Nephron progenitor cell (in vitro differentiated cells): ENCODE data around the gene RCOR1.

Source experiments
- DNase-seq: peaks from one replicate; pipeline ENCODE4 v3.0.0; 2021
- H3K27ac Mint-ChIP-seq: 2 replicates; pipeline ENCODE4 v1.8.0; 2021; ENCODE audit warnings: mild to moderate bottlenecking, moderate library complexity, mixed read lengths
- H3K27me3 Mint-ChIP-seq: 2 replicates; pipeline ENCODE4 v1.8.0; 2021; ENCODE audit warnings: mild to moderate bottlenecking, low read depth, mixed read lengths; ENCODE audit not compliant: poor library complexity
- H3K36me3 Mint-ChIP-seq: 2 replicates; pipeline ENCODE4 v1.8.0; 2021; ENCODE audit warnings: low read depth, mixed read lengths
- H3K4me1 Mint-ChIP-seq: 2 replicates; pipeline ENCODE4 v1.8.0; 2021; ENCODE audit warnings: mixed read lengths
- H3K4me3 Mint-ChIP-seq: 2 replicates; pipeline ENCODE4 v1.8.0; 2021; ENCODE audit warnings: mild to moderate bottlenecking, moderate library complexity, mixed read lengths
- H3K9me3 Mint-ChIP-seq: 2 replicates; pipeline ENCODE4 v1.8.0; 2021; ENCODE audit warnings: mild to moderate bottlenecking, moderate library complexity, mixed read lengths
- CTCF ChIP-seq: fragments of 200-600 bp; sonication (generic); IDR thresholded peaks from 2 replicates; pipeline ENCODE4 v1.5.0; 2021; ENCODE audit warnings: antibody characterized with exemption

RCOR1 gene

GRCh38 chr14:102659797-102660196, 67.3 kb downstream of the RCOR1 start:
- Mint-ChIP-seq H3K4me3 (no peak overlapping the region), H3K4me1 (peaks cover 12% of the 10 kb centered on the region), H3K27ac (no peak overlapping the region), H3K27me3 (no peaks in the 10 kb centered on the region), H3K9me3 (no peaks in the 10 kb centered on the region), H3K36me3 (peaks cover 16% of the 10 kb centered on the region)
- no peak for DNase-seq
- TF ChIP-seq CTCF = no peak

DNA sequence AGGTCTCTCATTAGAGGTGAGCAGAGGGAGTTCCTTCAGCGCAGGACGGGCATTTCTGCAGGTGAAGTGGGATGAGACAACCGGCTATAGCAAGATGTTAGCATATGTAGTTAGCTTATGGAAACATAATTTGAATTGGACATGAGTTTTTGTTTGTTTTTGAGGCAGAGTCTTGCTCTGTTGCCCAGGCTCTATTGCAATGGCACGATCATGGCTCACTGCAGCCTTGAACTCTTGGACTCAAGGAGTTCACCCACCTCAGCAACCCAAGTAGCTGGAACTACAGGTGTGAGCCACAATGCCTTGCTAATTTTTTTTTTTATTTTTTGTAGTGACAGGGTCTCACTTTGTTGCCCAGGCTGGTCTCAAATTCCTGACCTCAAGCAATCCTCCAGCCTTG, 69.2 kb downstream of the RCOR1 start:
- Mint-ChIP-seq H3K27ac (no peak overlapping the region), H3K4me1 (peaks cover 12% of the 10 kb centered on the region), H3K36me3 (peaks cover 20% of the 10 kb centered on the region), H3K4me3 (no peak overlapping the region), H3K27me3 (no peaks in the 10 kb centered on the region), H3K9me3 (no peaks in the 10 kb centered on the region)
- no peak for TF ChIP-seq CTCF
- DNase-seq = no peak

DNA sequence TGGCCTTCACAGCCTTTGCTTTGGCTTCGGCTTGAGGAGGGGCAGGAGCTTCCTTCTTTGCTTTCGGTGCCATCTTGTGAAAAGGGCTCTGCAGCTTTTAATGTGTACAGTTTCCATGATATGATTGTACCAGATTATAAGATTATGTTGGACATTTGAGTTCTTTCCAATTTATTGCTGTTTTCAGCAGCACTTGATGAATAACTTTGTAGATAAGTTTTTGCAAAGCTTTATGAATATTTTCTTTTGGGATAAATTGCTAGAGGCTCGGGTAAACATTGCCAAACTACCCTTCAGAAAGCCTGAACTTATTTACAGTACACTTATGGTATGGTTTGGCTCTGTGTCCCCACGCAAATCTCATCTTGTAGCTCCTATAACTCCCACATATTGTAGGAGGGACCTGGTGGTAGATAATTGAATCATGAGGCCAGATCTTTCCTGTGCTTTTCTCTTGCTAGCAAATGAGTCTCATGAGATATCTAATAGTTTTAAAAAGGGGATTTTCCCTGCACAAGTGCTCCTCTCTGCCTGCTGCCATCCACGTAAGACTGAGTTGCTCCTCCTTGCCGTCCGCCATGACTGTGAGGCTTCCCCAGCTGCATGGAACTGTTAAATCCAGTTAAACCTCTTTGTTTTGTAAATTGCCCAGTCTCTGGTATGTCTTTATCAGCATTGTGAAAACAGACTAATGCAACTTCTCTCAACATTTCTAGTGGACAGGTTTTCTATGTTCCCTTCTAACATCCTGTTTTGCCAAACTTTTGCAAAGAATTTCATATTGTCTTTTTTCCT, 70.4 kb downstream of the RCOR1 start:
- no peak for DNase-seq
- H3K27ac Mint-ChIP-seq = peak overlapping the region; percentile 76
- H3K4me1 Mint-ChIP-seq = peaks cover 18% of the 10 kb centered on the region
- TF ChIP-seq CTCF = no peak
- H3K9me3 Mint-ChIP-seq = no peaks in the 10 kb centered on the region
- H3K27me3 Mint-ChIP-seq = no peaks in the 10 kb centered on the region
- H3K36me3 Mint-ChIP-seq = peaks cover 20% of the 10 kb centered on the region
- no peak overlapping the region for H3K4me3 Mint-ChIP-seq

- Mint-ChIP-seq H3K4me3 (no peak overlapping the region), H3K4me1 (peaks cover 24% of the 10 kb centered on the region), H3K27me3 (no peaks in the 10 kb centered on the region), H3K9me3 (no peaks in the 10 kb centered on the region), H3K27ac (peak overlapping the region; percentile 5), H3K36me3 (peaks cover 20% of the 10 kb centered on the region)
- DNase-seq = no peak
- TF ChIP-seq CTCF = no peak
Observed at GRCh38 chr14:102663440-102663839, 71.0 kb downstream of the RCOR1 start.

GRCh38 chr14:102665621-102666020, 73.2 kb downstream of the RCOR1 start:
- no peak for DNase-seq
- peaks cover 36% of the 10 kb centered on the region for H3K4me1 Mint-ChIP-seq
- H3K4me3 Mint-ChIP-seq = no peak overlapping the region
- H3K27me3 Mint-ChIP-seq = no peaks in the 10 kb centered on the region
- no peak for TF ChIP-seq CTCF
- H3K36me3 Mint-ChIP-seq = peaks cover 20% of the 10 kb centered on the region
- H3K9me3 Mint-ChIP-seq = no peaks in the 10 kb centered on the region
- peak overlapping the region; percentile 2 for H3K27ac Mint-ChIP-seq

- Mint-ChIP-seq H3K27ac (peak overlapping the region; percentile 23), H3K4me1 (peaks cover 36% of the 10 kb centered on the region), H3K4me3 (no peak overlapping the region), H3K36me3 (peaks cover 28% of the 10 kb centered on the region), H3K27me3 (no peaks in the 10 kb centered on the region), H3K9me3 (peaks cover 2% of the 10 kb centered on the region)
- TF ChIP-seq CTCF = no peak
- no peak for DNase-seq
Observed at GRCh38 chr14:102666635-102667034, 74.2 kb downstream of the RCOR1 start.
